Endometrium (tissue), 2 donors: ENCODE results near the gene SPHK1.

Experiments
- FAIRE-seq: peaks from 2 replicates; lab custom pipeline; 2012; peaks lifted over from hg19 to GRCh38; lab: Jason Lieb, UNC
- donor health status: control.
- donor health status: control.

Gene SPHK1

GRCh38 chr17:76433693-76434092 is 49.3 kb downstream of the SPHK1 start:
- no peak for FAIRE-seq

- FAIRE-seq = no peak
Observed at GRCh38 chr17:76434870-76435269, 50.5 kb downstream of the SPHK1 start.

GRCh38 chr17:76435751-76436150 is 51.3 kb downstream of the SPHK1 start:
- no peak for FAIRE-seq
